ENCODE data around the gene MOB3A.
"Not testable (repeated sequence)": the region's sequence is repeated elsewhere in the genome, so short reads cannot be mapped to it uniquely, and the experiment has no call there.

The MOB3A gene

DNA sequence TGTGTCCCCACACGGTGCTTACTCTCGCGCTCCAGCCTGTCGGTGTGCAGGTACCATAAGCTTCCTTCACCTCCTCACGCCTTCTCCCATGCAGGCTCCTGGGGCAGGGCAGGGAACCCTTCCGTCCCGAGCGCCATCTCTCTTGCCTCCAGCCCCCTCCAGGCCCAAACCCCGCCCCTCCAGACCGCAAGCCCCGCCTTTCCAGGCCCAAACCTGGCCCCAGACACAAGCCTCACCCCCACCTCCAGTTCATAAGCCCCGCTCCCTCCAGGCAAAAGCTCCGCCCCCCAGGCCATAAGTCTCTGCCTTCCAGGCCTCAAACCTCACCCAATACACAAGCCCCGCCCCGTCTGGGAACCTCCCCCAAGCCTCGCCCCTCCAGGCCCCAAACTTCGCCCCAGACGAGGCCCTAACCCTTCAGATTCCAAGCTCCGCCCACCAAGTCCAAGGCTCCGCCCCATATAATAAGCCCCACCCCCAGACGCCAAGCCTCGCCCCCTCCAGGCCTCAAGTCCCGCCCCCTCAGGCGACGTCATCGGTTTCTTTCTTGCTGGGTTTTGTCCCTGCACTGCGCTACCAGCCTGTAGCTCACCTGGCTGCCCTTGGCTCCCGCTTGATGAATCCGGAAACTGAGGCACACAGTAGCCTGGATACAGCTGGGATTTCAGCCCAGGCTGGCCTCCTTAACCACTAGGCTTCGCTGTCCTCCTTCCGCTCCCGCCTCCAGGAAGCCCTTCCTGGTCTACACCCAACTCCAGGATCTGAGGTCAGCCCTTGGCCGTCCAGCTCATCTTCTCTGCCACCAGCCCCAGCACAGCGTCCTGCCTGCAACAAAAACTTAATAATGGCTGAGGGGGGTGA is 61.2 kb downstream of the MOB3A start:
- peak; percentile 17; the same call in 1 of the 3 replicates for ATAC-seq
- no peak for TF ChIP-seq ZNF565 (CRISPR knock-in tag; conservative IDR thresholded peaks at IDR 0.05; ENCODE audit: low read depth)

- not testable (repeated sequence) for ATAC-seq
These were observed 61.9 kb downstream of the MOB3A start for GRCh38 chr19:2034253-2034652.

- no peak for ATAC-seq
- TF ChIP-seq ESRRG (CRISPR knock-in tag; IDR thresholded peaks at IDR 0.05) (no peak), ZNF565 (CRISPR knock-in tag; conservative IDR thresholded peaks at IDR 0.05; ENCODE audit: low read depth) (no peak), PPARA (CRISPR knock-in tag; IDR thresholded peaks at IDR 0.05; ENCODE audit: borderline replicate concordance) (no peak), ZNF8 (CRISPR knock-in tag; IDR thresholded peaks at IDR 0.05) (no peak), ISL1 (CRISPR knock-in tag; IDR thresholded peaks at IDR 0.05) (no peak), ARNTL (CRISPR knock-in tag; IDR thresholded peaks at IDR 0.05; ENCODE audit: borderline replicate concordance, low read depth) (no peak), RARB (CRISPR knock-in tag; IDR thresholded peaks at IDR 0.05) (no peak), CSDC2 (CRISPR knock-in tag; IDR thresholded peaks at IDR 0.05) (no peak), POU6F1 (CRISPR knock-in tag; IDR thresholded peaks at IDR 0.05; ENCODE audit: borderline replicate concordance, low read depth) (no peak), TCF4 (CRISPR knock-in tag; IDR thresholded peaks at IDR 0.05; ENCODE audit: borderline replicate concordance) (no peak), SNAI2 (CRISPR knock-in tag; IDR thresholded peaks at IDR 0.05) (no peak), BACH2 (CRISPR knock-in tag; IDR thresholded peaks at IDR 0.05; ENCODE audit: borderline replicate concordance) (no peak), OSR1 (CRISPR knock-in tag; IDR thresholded peaks at IDR 0.05) (no peak), TOX (CRISPR knock-in tag; IDR thresholded peaks at IDR 0.05; ENCODE audit: borderline replicate concordance) (no peak), ZNF70 (CRISPR knock-in tag; IDR thresholded peaks at IDR 0.05) (no peak), ZFP3 (CRISPR knock-in tag; IDR thresholded peaks at IDR 0.05) (no peak)
- TF ChIP-seq, protein P1, sequence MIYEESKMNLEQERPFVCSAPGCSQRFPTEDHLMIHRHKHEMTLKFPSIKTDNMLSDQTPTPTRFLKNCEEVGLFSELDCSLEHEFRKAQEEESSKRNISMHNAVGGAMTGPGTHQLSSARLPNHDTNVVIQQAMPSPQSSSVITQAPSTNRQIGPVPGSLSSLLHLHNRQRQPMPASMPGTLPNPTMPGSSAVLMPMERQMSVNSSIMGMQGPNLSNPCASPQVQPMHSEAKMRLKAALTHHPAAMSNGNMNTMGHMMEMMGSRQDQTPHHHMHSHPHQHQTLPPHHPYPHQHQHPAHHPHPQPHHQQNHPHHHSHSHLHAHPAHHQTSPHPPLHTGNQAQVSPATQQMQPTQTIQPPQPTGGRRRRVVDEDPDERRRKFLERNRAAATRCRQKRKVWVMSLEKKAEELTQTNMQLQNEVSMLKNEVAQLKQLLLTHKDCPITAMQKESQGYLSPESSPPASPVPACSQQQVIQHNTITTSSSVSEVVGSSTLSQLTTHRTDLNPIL (CRISPR knock-in tag; IDR thresholded peaks at IDR 0.05; ENCODE audit: low read depth), result no peak
- TF ChIP-seq, protein P2, sequence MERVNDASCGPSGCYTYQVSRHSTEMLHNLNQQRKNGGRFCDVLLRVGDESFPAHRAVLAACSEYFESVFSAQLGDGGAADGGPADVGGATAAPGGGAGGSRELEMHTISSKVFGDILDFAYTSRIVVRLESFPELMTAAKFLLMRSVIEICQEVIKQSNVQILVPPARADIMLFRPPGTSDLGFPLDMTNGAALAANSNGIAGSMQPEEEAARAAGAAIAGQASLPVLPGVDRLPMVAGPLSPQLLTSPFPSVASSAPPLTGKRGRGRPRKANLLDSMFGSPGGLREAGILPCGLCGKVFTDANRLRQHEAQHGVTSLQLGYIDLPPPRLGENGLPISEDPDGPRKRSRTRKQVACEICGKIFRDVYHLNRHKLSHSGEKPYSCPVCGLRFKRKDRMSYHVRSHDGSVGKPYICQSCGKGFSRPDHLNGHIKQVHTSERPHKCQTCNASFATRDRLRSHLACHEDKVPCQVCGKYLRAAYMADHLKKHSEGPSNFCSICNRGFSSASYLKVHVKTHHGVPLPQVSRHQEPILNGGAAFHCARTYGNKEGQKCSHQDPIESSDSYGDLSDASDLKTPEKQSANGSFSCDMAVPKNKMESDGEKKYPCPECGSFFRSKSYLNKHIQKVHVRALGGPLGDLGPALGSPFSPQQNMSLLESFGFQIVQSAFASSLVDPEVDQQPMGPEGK (CRISPR knock-in tag; IDR thresholded peaks at IDR 0.05; ENCODE audit: borderline replicate concordance), result no peak
- TF ChIP-seq, protein P3, sequence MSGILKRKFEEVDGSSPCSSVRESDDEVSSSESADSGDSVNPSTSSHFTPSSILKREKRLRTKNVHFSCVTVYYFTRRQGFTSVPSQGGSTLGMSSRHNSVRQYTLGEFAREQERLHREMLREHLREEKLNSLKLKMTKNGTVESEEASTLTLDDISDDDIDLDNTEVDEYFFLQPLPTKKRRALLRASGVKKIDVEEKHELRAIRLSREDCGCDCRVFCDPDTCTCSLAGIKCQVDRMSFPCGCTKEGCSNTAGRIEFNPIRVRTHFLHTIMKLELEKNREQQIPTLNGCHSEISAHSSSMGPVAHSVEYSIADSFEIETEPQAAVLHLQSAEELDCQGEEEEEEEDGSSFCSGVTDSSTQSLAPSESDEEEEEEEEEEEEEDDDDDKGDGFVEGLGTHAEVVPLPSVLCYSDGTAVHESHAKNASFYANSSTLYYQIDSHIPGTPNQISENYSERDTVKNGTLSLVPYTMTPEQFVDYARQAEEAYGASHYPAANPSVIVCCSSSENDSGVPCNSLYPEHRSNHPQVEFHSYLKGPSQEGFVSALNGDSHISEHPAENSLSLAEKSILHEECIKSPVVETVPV (CRISPR knock-in tag; IDR thresholded peaks at IDR 0.05), result no peak
These were observed 62.3 kb downstream of the MOB3A start for GRCh38 chr19:2033825-2034159.

GRCh38 chr19:2033115-2033824 is 62.9 kb downstream of the MOB3A start:
- ATAC-seq, result no peak
- TF ChIP-seq ZC3H10 (CRISPR knock-in tag; IDR thresholded peaks at IDR 0.05), result no peak
- TF ChIP-seq POU6F1 (CRISPR knock-in tag; IDR thresholded peaks at IDR 0.05; ENCODE audit: borderline replicate concordance, low read depth), result no peak
- TF ChIP-seq ARNTL (CRISPR knock-in tag; IDR thresholded peaks at IDR 0.05; ENCODE audit: borderline replicate concordance, low read depth), result no peak
- TF ChIP-seq, protein P2 (CRISPR knock-in tag; IDR thresholded peaks at IDR 0.05; ENCODE audit: borderline replicate concordance), result no peak
- TF ChIP-seq GLIS3 (CRISPR knock-in tag; IDR thresholded peaks at IDR 0.05), result no peak
- no peak for TF ChIP-seq SNAI2 (CRISPR knock-in tag; IDR thresholded peaks at IDR 0.05)
- TF ChIP-seq TOX (CRISPR knock-in tag; IDR thresholded peaks at IDR 0.05; ENCODE audit: borderline replicate concordance), result no peak
- TF ChIP-seq BACH2 (CRISPR knock-in tag; IDR thresholded peaks at IDR 0.05; ENCODE audit: borderline replicate concordance), result no peak
- TF ChIP-seq, protein P3 (CRISPR knock-in tag; IDR thresholded peaks at IDR 0.05), result no peak
- TF ChIP-seq CSDC2 (CRISPR knock-in tag; IDR thresholded peaks at IDR 0.05), result no peak

All from SK-N-SH treated with all-trans-retinoic acid at 6 μM for 48 hours (cell line).